BE2C (cell line): ENCODE results near the gene ARHGAP22.

ENCODE experiments used
- DNase-seq: peaks from one replicate; pipeline ENCODE4 v3.0.0-alpha.2; 2020
- H3K27me3 ChIP-seq: fragments of 250-450 bp; sonication (Bioruptor Pico); 2 replicates; pipeline ENCODE4 v1.5.1; 2020; ENCODE audit warnings: mild to moderate bottlenecking
- H3K36me3 ChIP-seq: fragments of 250-450 bp; sonication (Bioruptor Pico); 2 replicates; pipeline ENCODE4 v1.5.1; 2020; ENCODE audit warnings: mild to moderate bottlenecking
- H3K4me1 ChIP-seq: fragments of 250-450 bp; sonication (Bioruptor Pico); 2 replicates; pipeline ENCODE4 v1.5.1; 2020
- H3K4me3 ChIP-seq: 2 replicates; pipeline ENCODE4 v1.5.1; 2011; ENCODE audit warnings: low read depth, low read length
- H3K9me3 ChIP-seq: fragments of 250-450 bp; sonication (Bioruptor Pico); 2 replicates; pipeline ENCODE4 v1.5.1; 2020
- CTCF ChIP-seq: IDR thresholded peaks from 2 replicates; pipeline ENCODE4 v1.5.1; 2012; ENCODE audit warnings: mild to moderate bottlenecking, low read depth, low read length

Gene ARHGAP22

GRCh38 chr10:48484911-48485310 is 120.0 kb downstream of the ARHGAP22 start:
- H3K4me3 ChIP-seq: no peak overlapping the region
- H3K9me3 ChIP-seq: no peaks in the 10 kb centered on the region
- H3K27me3 ChIP-seq: no peaks in the 10 kb centered on the region
- no peak for TF ChIP-seq CTCF
- no peak for DNase-seq
- H3K4me1 ChIP-seq: peaks cover 6% of the 10 kb centered on the region; the same call in 1 of the 2 replicates
- H3K36me3 ChIP-seq: no peaks in the 10 kb centered on the region

GRCh38 chr10:48482207-48482606 is 122.7 kb downstream of the ARHGAP22 start:
- no peak for TF ChIP-seq CTCF
- Histone ChIP-seq H3K4me1 (peaks cover 6% of the 10 kb centered on the region), H3K9me3 (no peaks in the 10 kb centered on the region), H3K27me3 (no peaks in the 10 kb centered on the region), H3K36me3 (no peaks in the 10 kb centered on the region), H3K4me3 (no peak overlapping the region)
- no peak for DNase-seq

- no peaks in the 10 kb centered on the region for H3K27me3 ChIP-seq
- peaks cover 14% of the 10 kb centered on the region for H3K4me1 ChIP-seq
- no peak for TF ChIP-seq CTCF
Measured at GRCh38 chr10:48481385-48481784, 123.5 kb downstream of the ARHGAP22 start.

GRCh38 chr10:48480397-48481374 is 124.2 kb downstream of the ARHGAP22 start:
- Histone ChIP-seq H3K36me3 (no peaks in the 10 kb centered on the region), H3K9me3 (no peaks in the 10 kb centered on the region), H3K27me3 (no peaks in the 10 kb centered on the region), H3K4me1 (peaks cover 19% of the 10 kb centered on the region), H3K4me3 (no peak overlapping the region)
- TF ChIP-seq CTCF: no peak
- DNase-seq: no peak

More at GRCh38 chr10:48481385-48481784, 123.5 kb downstream of the ARHGAP22 start:
- no peak overlapping the region for H3K4me3 ChIP-seq
- no peaks in the 10 kb centered on the region for H3K9me3 ChIP-seq
- no peak for DNase-seq
- no peaks in the 10 kb centered on the region for H3K36me3 ChIP-seq

- Histone ChIP-seq H3K4me3 (no peak overlapping the region), H3K4me1 (peaks cover 21% of the 10 kb centered on the region), H3K36me3 (no peaks in the 10 kb centered on the region), H3K27me3 (no peaks in the 10 kb centered on the region), H3K9me3 (no peaks in the 10 kb centered on the region)
- no peak for TF ChIP-seq CTCF
- no peak for DNase-seq
Measured at GRCh38 chr10:48478980-48479811, 125.7 kb downstream of the ARHGAP22 start.

- TF ChIP-seq CTCF: no peak
- Histone ChIP-seq H3K4me1 (peaks cover 19% of the 10 kb centered on the region), H3K9me3 (no peaks in the 10 kb centered on the region), H3K4me3 (no peak overlapping the region), H3K27me3 (no peaks in the 10 kb centered on the region), H3K36me3 (no peaks in the 10 kb centered on the region)
- DNase-seq: no peak
Measured at GRCh38 chr10:48478469-48478868, 126.4 kb downstream of the ARHGAP22 start.
